HG02571 (cell line): ENCODE results near the gene KCTD16.

Experiments
- ATAC-seq: cut with Tn5 transposase; IDR thresholded peaks from one replicate; pipeline ENCODE4 v1.9.1; 2021; ENCODE audit warnings: mild to moderate bottlenecking, moderate library complexity; ENCODE audit not compliant: unreplicated experiment

KCTD16 gene

DNA sequence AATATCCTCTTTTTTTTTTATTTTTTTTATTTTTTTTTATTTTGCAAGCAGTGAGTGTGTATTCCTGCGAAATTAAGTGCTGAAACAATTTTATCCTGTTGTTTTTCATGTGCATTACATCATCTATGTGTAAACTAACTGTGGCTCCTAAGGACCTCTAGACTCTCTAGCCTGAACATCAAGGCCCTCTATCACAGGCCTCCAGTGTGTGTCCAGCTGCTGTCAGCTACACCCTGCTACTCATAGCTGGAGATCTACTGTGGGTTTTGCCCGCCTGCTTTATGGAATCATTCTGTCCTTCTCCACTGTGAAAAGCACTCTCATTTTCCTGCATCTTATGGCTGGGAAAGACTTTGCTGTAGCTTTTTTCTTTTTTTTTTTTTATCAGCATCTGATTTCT is 157.8 kb downstream of the KCTD16 start:
- ATAC-seq: no peak

DNA sequence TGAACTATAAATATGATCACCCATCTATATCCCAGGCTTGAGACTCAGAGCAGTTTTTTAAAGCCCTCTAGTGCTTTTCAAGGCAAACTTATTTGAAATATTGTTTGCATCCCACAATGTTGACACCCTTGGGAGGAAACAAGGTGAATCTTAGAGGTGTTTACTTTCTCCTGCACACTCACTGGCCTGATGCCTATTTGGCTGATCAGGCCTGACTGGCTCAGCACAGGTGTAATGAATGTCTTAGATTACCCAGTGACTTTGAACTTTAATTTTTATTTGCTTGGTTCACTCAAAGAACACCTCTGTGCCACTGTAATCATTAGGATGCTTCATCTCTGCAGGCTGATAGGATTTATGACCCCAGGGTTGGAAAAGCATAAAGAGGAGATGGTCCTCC is 158.3 kb downstream of the KCTD16 start:
- ATAC-seq: no peak

DNA sequence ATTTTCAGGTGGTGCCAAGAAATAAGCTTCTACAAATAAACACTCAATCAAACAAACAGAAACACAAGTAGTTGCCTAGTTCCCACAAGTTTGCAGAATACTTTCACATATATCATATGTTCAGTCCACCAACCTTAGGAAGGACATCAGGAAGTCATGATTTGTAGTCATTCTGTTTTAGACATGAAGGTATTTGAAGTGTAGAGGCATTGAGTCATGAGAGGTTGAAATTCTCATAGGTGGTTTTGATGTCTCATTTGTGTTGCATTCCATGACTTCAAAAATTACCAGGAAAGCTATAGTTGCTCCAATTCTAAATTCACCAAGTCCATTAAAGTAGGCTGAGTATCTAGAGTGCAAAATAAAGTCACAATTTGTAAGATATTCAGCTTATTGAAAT is 159.0 kb downstream of the KCTD16 start:
- ATAC-seq: no peak

DNA sequence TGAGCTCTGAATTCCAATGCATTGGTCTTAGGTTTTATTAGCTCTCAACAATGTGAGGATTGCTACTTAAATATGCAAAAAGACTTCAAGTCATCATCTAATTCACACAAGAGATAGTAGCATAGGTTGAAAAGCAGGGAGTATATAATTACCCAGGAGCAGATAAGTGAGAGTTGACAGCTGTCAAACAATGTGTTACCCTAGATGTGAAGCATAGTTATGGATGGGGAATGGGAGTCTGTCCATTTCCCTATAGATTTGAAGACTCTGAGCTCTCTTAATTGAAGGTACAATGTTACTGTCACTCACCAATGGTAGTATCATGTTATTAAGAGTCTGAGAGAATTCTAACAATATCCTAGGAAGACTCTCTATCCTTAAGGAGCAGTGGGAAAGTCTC is 160.7 kb downstream of the KCTD16 start:
- ATAC-seq: no peak

DNA sequence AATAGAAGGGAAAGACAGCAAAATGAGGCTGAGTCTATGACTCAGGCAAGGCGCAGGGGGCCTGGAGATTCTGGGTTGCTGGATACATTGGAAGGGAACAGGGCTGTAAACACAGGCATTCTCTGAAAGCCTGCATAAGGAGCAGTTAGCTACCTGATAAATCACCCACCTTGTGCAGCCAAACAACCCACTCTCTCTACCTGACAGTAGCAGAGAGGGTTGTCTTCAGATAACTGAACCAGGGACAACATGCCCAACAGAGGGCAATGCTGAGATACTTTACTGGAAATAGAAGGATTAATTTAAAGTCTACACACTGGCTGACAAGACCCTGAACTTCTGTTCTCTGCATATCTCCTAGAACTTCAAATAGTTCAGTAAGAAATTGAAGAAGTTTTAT is 161.6 kb downstream of the KCTD16 start:
- no peak for ATAC-seq

DNA sequence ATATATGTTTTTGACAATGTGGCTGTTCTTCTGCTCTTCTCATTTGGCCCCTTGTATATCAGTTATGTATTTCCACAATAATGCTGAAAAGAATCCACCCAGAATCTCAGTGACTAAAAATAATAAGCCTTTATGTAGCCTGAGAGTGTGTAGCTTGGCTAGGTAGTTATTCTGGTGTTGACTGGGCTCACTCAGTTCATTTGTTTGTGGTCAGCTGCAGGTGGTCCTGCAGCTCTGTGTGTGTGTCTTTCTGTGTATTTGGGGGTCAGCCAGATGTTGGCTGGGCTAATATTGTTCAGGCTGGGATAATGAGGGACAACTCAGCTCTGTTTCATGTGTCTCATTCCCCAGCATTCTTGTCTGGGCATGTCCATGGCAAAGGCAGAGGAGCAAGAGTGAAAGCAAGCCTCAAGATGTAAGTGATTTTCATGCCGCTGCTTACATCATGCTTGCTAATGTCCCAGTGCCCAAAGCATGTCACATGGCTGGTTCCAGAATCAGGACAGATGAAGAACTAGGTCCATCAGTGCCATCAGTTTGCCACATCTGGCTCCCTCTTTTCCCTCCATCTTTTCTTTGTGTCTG is 162.8 kb downstream of the KCTD16 start:
- peak; percentile 75 for ATAC-seq

DNA sequence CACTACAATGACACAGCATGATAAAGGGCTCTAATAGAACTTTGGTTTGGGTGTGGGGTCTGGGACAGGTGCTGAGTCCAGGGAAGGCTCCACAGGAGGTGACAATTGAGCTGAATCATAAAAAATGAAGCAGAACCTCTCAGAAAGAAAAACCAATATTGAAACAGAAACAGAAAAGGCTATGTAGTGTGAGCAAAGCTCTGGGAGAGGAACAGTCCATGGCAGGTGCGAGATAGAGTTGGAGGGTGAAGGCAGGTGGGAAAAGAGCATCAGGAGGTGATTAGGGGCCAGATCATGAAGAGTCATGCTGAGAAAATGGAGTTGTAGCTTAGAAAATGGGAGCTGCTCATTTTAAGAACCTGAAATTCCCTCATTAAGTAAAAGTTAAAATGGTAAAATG is 164.9 kb downstream of the KCTD16 start:
- ATAC-seq: peak; percentile 55

DNA sequence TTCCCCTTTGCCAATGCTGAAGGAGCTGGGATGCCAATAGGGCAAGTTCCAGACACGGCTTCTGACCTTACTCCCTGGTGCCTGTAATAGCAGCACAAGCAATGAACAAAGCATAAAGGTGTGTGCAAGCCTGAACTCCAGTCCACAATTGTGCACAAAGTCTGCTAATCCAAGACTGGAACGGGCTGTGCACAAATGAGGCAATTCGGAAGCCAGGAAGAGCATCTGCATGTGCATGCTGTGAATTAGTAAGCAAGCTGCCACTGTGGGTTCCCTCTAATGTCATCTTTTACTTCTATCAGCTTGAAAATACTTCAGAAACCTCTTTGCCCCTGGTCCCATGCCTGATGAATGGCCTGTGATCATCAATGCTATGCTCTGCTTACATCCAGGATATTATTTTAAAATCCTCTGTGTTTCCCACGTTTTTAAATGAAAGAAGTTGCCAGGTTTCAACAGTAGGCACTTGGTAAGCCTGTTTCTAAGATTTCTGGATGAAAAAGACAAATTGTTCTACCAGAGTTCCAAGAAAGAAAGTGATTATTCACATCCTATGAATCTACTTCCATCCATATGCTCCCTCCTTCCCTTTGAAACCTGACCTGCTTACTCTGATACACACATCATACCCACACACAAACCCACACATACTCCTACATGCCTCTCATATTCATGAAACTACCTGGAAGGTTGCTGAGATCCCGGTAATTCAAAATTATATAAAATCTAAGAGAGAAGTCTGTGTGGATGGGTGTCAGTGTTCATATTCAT is 165.7 kb downstream of the KCTD16 start:
- ATAC-seq: no peak

DNA sequence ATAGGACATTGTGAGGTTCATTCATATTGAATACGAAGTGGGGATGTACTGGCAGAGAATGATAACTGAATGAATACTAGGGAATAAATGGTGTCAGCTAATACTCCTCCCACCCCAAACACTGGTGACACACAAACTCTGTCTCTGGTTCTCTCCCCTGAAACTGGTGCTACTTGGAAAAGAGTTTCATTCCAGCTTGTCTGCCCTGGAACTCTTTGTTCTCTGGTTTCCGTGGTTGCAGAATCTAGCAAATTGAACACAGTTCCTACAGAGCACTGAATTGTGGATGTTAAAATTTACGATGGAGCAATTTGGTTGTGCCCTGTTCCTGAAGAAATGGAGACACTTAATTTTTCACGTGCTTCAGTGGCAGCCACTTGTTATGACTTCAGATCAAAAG is 181.7 kb downstream of the KCTD16 start:
- no peak for ATAC-seq

DNA sequence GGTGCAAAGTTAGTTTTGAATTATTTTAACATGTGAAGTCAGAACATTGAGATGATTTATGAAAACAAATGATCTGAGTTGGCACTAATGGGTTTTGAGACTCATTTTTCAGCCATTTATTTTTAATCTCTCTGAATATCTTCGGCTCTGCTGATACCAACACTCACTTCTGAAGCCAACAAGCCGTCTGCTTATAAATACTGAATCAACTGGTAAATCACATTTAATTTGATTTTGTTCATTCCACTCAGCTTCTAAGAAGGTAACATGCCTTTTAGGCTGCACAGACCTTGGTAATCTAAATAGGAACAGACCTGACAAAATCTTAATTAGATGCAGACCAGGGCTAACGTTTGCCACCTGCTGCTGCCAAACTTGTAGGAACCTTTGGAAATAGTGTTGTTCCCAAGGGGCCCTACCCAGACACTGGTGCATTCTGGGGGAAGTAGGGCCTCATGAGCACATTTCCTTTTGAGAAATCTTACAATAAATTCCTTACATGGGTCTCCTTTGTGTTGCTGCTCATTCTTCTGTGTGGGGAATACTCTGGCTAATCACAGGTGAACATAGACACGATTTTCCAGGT is 182.2 kb downstream of the KCTD16 start:
- ATAC-seq: no peak

DNA sequence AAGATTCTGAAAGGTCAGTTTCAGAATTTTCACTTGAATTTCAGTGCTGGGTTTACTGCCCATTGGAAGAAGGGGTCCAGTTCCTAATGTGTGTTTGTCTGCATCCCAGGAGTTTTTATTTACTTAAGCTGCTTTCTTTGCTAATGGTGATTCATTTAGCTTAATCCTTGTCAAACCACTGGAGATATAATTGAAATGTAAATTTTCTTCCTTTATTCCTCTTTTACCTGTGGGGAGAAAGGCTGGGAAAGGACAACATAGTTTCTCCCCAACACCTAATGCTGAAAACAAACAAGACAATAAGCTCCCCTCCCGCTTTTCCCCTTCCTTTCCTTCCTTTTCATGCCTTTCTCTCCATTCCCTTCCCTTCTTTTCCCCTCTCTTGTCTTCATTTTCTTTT is 185.8 kb downstream of the KCTD16 start:
- ATAC-seq: no peak

DNA sequence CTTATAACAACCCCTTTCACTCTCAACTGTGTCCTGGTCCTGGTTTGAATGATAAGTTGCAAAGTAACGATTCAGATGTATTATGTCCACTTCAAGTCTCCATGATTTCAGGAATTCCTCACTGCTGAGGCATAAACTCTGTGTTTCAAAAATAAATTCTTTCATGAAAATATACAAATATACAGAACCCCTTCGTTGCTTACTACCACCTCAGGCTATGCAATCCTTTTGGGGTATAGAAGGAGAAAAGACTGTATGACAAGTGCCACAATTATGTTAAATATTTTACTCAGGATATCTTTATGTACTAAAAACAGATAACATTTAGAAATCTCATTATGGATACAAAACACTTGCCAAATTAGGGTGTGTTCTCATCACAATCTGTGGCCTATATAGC is 190.7 kb downstream of the KCTD16 start:
- no peak for ATAC-seq

DNA sequence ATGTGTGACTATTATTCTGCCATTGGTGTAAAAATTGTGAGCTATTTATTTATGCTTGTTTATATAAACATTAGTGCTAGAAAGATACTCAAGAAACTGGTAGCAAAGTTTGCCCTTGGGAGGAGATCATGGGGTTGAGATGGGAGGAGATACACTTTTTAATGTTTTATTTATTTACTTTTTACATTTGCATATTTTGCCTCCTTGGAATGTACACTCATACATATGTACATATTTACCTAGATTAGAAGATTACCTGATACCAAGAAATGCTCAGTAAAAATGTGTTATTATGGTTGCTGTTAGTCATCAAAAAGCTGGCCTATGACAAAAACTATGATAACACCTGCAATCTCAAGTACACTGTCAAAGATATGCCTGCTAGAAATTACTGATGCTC is 195.2 kb downstream of the KCTD16 start:
- no peak for ATAC-seq

DNA sequence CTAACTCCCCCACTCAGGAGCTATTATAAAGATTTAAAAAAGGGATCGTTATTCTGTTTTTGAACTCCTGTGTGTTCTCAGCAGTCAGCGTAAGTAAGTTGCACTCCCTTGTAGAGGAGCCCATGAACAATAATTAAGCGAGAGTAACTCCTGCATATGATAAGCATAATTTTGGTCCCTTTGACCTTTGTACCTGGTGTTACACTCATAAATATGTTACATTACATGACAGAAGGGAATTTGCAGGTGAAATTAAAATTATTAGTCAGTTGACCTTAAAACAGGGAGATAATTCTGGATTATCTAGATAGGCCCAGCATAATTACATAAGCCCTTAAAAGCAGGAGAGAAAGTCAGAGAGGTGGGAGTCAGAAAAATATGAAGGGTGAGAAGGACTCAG is 197.3 kb downstream of the KCTD16 start:
- ATAC-seq: no peak

DNA sequence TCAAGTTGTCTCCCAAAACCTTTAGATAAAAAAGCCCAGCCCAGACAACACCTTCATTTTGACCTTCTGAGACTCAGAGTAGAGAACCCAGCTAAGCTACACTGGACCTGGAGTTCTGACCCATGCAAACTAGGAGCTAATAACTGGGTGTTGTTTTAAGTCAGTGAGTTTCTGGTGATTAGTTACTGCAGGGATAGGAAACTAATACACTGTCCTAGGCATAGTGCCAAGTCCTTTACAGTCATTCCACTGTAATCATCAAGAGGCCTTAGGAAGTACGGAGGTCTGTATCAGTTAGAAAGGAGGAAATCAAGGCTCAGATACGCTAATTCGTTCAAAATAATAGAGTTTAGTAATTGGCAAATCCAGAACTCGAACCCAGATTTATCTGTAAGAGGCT is 197.9 kb downstream of the KCTD16 start:
- no peak for ATAC-seq

DNA sequence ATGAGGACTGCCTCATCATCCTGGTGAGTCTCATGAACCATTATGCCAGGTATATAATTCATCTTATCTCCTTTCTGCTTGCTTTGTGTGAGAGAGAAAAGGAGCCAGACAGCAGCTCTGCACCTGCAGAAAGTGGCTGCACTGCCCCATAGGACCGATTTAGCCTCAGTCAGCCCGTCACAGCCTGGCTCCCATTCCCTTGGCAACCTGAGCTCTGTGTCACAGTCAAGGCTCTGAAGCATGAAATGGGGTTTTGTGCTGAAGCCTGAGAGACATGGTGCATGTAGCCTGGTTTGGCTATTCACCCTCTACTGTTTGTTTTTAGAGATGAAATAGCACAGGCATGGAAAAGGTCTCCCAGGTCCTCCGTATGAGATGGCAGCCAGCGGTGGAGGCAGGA is 198.3 kb downstream of the KCTD16 start:
- ATAC-seq: no peak

DNA sequence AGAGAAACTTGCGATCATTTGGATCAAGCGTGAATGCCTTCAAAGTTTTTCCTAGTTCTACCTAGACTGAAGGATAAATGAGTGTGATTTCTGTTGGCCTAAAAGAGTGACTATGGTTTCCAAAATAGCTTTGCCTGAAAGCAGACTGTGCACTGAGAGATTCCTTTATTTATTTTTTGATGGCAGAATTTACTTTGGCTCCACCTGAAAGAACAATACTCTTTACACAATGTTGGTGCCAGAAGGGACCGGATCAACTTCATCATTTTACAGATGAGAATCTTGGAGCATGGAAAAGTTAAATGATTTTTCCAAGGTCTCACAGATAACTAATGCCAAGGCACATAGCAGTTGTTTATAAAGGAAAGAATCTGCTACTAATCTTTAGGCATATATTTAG is 199.6 kb downstream of the KCTD16 start:
- no peak for ATAC-seq

DNA sequence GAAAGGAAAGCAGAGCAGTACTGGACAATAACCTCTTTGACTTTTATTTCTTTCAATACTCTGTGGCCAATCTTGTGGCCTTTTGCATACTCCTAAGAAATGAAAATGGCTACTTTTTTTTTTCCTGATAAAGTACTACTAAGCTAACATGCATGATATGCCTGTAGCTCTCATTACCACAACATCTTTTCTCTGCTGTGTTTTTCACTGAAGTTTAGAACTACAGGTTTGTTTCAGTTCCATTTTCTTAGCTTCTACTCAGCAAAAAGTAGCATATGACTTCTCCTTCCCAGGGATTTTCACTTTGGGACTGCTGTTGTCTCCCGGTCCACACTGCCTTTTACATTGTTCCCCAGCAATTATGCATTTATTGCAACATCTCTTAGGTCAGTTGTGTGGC is 204.0 kb downstream of the KCTD16 start:
- ATAC-seq: no peak

DNA sequence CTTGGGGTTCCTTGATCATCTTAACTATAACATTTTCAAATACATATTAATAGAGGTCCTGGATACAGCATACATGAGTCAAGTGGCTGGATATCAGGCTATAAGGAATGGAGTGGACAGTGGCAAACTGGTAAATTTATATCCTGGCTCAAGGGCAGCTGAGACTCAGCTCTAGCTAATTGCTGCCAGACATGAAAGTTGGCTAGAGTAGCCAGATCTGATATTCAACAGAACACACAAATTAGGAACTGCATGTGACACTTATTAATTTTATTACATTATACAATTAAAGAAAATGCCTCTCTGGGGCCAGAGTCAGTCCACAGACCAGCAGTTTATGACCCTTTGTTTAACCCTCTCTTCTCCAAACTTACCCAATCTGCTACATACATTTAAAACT is 206.5 kb downstream of the KCTD16 start:
- no peak for ATAC-seq

DNA sequence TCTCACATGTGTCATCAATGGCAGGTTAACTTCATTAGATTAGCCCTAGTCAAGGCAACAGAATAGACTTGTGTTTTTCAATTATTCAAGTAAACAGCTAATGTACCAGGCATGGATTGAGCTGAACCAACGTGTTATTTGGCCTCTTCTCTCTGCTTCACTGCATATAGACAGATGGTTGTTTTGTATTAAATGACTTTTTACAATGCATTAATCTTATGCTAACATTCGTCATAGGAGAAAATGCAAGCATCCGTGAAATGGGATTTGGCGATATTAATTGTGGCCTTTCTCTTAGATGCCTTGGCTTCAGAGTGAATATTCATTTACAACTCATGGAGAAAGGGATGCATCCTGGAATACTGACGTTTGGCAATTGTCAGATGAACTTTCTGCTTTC is 208.0 kb downstream of the KCTD16 start:
- no peak for ATAC-seq

DNA sequence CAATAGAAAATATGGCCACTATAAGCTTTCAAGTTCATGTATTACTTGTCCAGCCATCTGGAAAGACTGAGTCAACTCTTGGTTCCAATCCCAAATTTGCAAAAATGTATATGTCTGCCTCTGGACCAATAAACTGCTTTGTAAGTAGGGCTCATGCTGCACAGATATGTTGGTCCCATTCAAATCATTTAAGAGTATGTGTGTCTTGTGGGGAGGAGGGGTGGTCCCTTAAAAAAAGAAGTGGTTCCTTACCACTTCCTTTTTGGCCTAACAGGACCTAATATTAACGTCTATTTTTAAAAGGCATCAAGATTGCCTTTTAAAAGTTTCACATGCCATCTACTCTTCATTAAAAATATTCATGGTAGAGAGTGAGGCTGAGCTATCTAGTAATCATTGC is 214.9 kb downstream of the KCTD16 start:
- no peak for ATAC-seq

DNA sequence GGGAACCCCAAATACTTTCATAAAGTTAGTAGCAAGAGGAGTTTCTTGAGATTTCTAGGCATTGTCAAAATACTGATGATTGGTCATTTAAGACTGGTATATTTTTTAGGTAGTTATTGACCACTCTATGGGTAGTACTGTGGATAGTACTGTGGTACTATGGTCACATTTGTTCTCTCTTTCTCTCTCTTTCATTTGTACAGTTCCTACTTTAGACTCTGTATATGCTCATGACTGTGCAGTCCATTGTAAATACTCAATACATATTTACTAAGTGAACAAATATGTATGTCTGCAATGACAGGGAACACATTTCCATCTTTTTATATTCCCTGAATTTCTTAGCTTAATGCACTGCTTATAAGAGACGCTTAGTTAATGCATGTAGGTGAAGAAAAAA is 215.6 kb downstream of the KCTD16 start:
- ATAC-seq: no peak

DNA sequence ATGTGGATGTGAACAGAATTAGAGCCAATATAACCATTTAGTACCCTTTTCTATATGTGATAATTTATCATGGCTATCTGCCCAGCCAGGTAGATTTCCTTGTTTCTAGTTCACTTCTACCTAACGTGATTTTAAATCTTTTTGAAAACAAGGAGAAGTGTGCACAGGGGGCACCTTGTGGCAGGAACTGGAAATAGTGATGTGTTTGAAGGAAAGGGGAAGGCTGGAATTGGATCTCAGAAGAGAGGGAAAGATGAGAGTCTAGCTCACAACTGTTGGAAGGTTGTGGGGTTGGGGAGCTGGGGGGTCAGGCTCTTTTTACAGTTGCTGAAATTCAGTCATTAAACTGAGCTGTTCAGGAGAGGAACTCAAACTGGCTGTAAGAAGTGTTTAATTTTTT is 219.5 kb downstream of the KCTD16 start:
- ATAC-seq: no peak
